Measurements from ENCODE around the gene MAOB. TPM values are rescaled to one million over a fixed set of nuclear protein-coding genes. Genes with fewer than 3 reads are reported as not detected.

Gene MAOB
- total and polyA plus RNA-seq, 2 experiments from 2014 or later: 0.09 TPM; not detected in 1

DNA sequence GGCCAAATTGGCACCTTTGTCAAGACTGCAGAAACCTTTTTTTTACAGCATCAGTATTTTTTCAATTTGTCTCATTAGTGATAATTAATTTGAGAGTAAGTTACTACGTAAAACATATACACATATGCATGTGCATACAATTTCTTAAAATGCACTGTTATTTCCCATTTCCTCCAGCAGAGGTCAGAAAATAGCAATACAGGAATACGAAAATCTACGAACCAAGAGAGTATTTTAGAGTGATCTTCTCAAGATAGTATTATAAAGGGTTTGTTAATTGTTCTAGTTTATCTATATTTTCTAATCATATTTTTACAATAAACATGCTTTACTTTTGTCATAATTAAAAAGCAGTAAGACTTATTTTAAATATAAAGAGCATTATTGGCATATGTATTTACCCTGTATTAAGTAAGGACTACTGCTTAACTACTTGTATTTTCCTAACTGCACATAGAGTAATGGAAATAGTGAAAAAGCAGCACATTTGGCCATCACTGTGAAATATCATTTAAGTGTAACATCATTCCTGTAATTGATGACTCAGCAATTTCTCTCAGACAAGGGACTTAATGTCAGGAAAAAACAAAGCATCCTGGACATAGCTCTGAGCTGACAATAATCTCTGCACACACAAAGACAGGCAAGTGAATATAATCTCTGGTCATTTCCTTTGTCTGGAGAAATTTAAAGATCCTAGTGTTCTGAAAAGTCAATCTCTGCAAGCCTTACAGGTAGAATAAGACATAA is 45.6 kb downstream of the MAOB start:
- no peaks in the 10 kb centered on the region for H3K36me3 ChIP-seq (ENCODE audit: low read depth)
- peak; percentile 35 for DNase-seq
- H2AFZ ChIP-seq: no peak overlapping the region
- no peaks in the 10 kb centered on the region for H3K9me3 ChIP-seq (ENCODE audit: low read depth)
- no peaks in the 10 kb centered on the region for H3K9me2 ChIP-seq (ENCODE audit: insufficient read depth)
- H4K20me1 ChIP-seq (ENCODE audit: insufficient read depth): no peaks in the 10 kb centered on the region
- no peaks in the 10 kb centered on the region for H3K4me1 ChIP-seq (ENCODE audit: insufficient read depth)
- no peak overlapping the region for H3K9ac ChIP-seq
- no peak overlapping the region for H3K27ac ChIP-seq
- H3K79me2 ChIP-seq (ENCODE audit: insufficient read depth): no peaks in the 10 kb centered on the region
- WGBS, 2 experiments (ENCODE audit: low coverage in 1 of 2, low lambda C conversion rate in 2 of 2, missing lambda C conversion rate in 2 of 2): 9 to 12% methylated on average over 3 of the region's 3 CpGs
- no peaks in the 10 kb centered on the region for H3F3A ChIP-seq (ENCODE audit: insufficient read depth)
- H3K4me2 ChIP-seq (ENCODE audit: unreplicated experiment): no peak overlapping the region
- no peak overlapping the region for H3K4me3 ChIP-seq
- H3K27me3 ChIP-seq (replicated peaks; ENCODE audit: insufficient read depth): no peaks in the 10 kb centered on the region
- in situ Hi-C loops (cut with MboI): no loop called here
- TF ChIP-seq EZH2 (IDR thresholded peaks at IDR 0.05; ENCODE audit: insufficient read depth, poor library complexity, severe bottlenecking) (no peak), EZH2phosphoT487 (IDR thresholded peaks at IDR 0.05; ENCODE audit: insufficient read depth, low read depth) (no peak)

- Histone ChIP-seq H4K20me1 (ENCODE audit: insufficient read depth) (no peaks in the 10 kb centered on the region), H3K27ac (no peak overlapping the region), H3K4me2 (ENCODE audit: unreplicated experiment) (no peak overlapping the region), H2AFZ (no peak overlapping the region), H3K27me3 (replicated peaks; ENCODE audit: insufficient read depth) (no peaks in the 10 kb centered on the region), H3K9me3 (ENCODE audit: low read depth) (no peaks in the 10 kb centered on the region), H3K4me1 (ENCODE audit: insufficient read depth) (no peaks in the 10 kb centered on the region), H3K79me2 (ENCODE audit: insufficient read depth) (no peaks in the 10 kb centered on the region), H3K9me2 (ENCODE audit: insufficient read depth) (no peaks in the 10 kb centered on the region), H3K36me3 (ENCODE audit: low read depth) (no peaks in the 10 kb centered on the region), H3K4me3 (no peak overlapping the region), H3F3A (ENCODE audit: insufficient read depth) (no peaks in the 10 kb centered on the region), H3K9ac (no peak overlapping the region)
- in situ Hi-C loops (cut with MboI): no loop called here
- DNase-seq: no peak
- 50 to 59% methylated on average over 1 of the region's 1 CpG for WGBS, 2 experiments (ENCODE audit: low coverage in 1 of 2, low lambda C conversion rate in 2 of 2, missing lambda C conversion rate in 2 of 2)
- no peak for TF ChIP-seq EZH2 (IDR thresholded peaks at IDR 0.05; ENCODE audit: insufficient read depth, poor library complexity, severe bottlenecking)
Observed at GRCh38 chrX:43835559-43835958, 46.7 kb downstream of the MAOB start.

DNA sequence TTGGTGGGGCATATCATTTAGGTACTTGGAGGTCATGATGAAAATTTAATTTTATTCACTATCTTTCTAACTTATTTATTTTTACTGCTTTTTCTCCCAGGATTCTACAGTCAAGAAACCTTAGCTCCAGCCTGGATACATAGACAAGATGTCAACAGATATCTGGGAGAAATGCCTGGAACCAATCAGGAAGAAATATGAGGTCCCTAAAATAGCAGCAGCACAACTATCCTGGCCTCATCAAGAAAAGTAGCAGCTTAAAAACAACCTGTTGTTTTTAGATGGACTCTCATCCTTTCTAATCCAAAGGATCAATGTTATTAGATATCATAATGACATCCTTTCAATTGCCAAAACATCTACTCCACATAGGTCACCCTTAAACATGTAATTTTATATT is 54.5 kb downstream of the MAOB start:
- no peak overlapping the region for H3K27ac ChIP-seq
- TF ChIP-seq EZH2phosphoT487 (IDR thresholded peaks at IDR 0.05; ENCODE audit: insufficient read depth, low read depth) (no peak), EZH2 (IDR thresholded peaks at IDR 0.05; ENCODE audit: insufficient read depth, poor library complexity, severe bottlenecking) (no peak)
- no peaks in the 10 kb centered on the region for H3K9me2 ChIP-seq (ENCODE audit: insufficient read depth)
- H3K36me3 ChIP-seq (ENCODE audit: low read depth): no peaks in the 10 kb centered on the region
- H3K4me3 ChIP-seq: no peak overlapping the region
- DNase-seq: no peak
- no peaks in the 10 kb centered on the region for H3K4me1 ChIP-seq (ENCODE audit: insufficient read depth)
- no peaks in the 10 kb centered on the region for H3K9me3 ChIP-seq (ENCODE audit: low read depth)
- in situ Hi-C loops (cut with MboI): no loop called here
- H3K9ac ChIP-seq: no peak overlapping the region
- H4K20me1 ChIP-seq (ENCODE audit: insufficient read depth): no peaks in the 10 kb centered on the region
- no peaks in the 10 kb centered on the region for H3F3A ChIP-seq (ENCODE audit: insufficient read depth)
- no peak overlapping the region for H3K4me2 ChIP-seq (ENCODE audit: unreplicated experiment)
- no peaks in the 10 kb centered on the region for H3K79me2 ChIP-seq (ENCODE audit: insufficient read depth)
- H2AFZ ChIP-seq: no peak overlapping the region
- no peaks in the 10 kb centered on the region for H3K27me3 ChIP-seq (replicated peaks; ENCODE audit: insufficient read depth)

DNA sequence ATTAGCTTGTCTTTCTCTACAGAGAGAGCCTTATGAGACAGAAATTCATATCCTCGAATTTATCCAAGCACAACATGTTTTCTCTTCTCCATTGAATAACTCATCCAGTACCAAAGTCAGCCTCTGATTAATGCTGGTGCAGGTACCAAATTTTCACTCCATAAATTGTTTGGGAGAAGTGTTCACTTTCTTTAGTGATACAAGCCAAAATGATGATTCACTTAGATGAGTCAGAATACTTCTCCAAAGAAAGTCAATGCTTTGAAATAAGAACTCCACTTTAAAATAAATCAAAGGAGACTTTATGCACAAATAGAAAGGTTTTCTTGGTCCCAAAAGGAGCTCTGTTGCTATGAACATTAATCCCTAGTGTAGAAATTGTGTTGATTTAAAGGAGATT is 60.2 kb downstream of the MAOB start:
- H3K4me1 ChIP-seq (ENCODE audit: insufficient read depth): peaks cover 8% of the 10 kb centered on the region; the same call in 1 of the 2 replicates
- H3F3A ChIP-seq (ENCODE audit: insufficient read depth): no peaks in the 10 kb centered on the region
- no peak overlapping the region for H3K4me2 ChIP-seq (ENCODE audit: unreplicated experiment)
- WGBS, 2 experiments (ENCODE audit: low coverage in 1 of 2, low lambda C conversion rate in 2 of 2, missing lambda C conversion rate in 2 of 2): 0% methylated on average over 1 of the region's 1 CpG
- in situ Hi-C loops (cut with MboI): no loop called here
- no peaks in the 10 kb centered on the region for H3K9me3 ChIP-seq (ENCODE audit: low read depth)
- no peaks in the 10 kb centered on the region for H3K9me2 ChIP-seq (ENCODE audit: insufficient read depth)
- peak; percentile 45 for DNase-seq
- H2AFZ ChIP-seq: no peak overlapping the region
- no peaks in the 10 kb centered on the region for H3K27me3 ChIP-seq (replicated peaks; ENCODE audit: insufficient read depth)
- H3K79me2 ChIP-seq (ENCODE audit: insufficient read depth): no peaks in the 10 kb centered on the region
- TF ChIP-seq EZH2phosphoT487 (IDR thresholded peaks at IDR 0.05; ENCODE audit: insufficient read depth, low read depth) (no peak), EZH2 (IDR thresholded peaks at IDR 0.05; ENCODE audit: insufficient read depth, poor library complexity, severe bottlenecking) (no peak)
- no peaks in the 10 kb centered on the region for H4K20me1 ChIP-seq (ENCODE audit: insufficient read depth)
- no peak overlapping the region for H3K9ac ChIP-seq
- H3K36me3 ChIP-seq (ENCODE audit: low read depth): no peaks in the 10 kb centered on the region
- no peak overlapping the region for H3K27ac ChIP-seq
- no peak overlapping the region for H3K4me3 ChIP-seq

GRCh38 chrX:43817444-43817843 is 64.8 kb downstream of the MAOB start:
- 39 to 49% methylated on average over 3 of the region's 3 CpGs for WGBS, 2 experiments (ENCODE audit: low coverage in 1 of 2, low lambda C conversion rate in 2 of 2, missing lambda C conversion rate in 2 of 2)
- no peak for DNase-seq
- H3K79me2 ChIP-seq (ENCODE audit: insufficient read depth): no peaks in the 10 kb centered on the region
- H3F3A ChIP-seq (ENCODE audit: insufficient read depth): no peaks in the 10 kb centered on the region
- H3K9ac ChIP-seq: no peak overlapping the region
- no peaks in the 10 kb centered on the region for H3K9me3 ChIP-seq (ENCODE audit: low read depth)
- no peak overlapping the region for H3K4me2 ChIP-seq (ENCODE audit: unreplicated experiment)
- no peak overlapping the region for H3K4me3 ChIP-seq
- no peaks in the 10 kb centered on the region for H3K27me3 ChIP-seq (replicated peaks; ENCODE audit: insufficient read depth)
- TF ChIP-seq EZH2phosphoT487 (IDR thresholded peaks at IDR 0.05; ENCODE audit: insufficient read depth, low read depth): no peak
- TF ChIP-seq EZH2 (IDR thresholded peaks at IDR 0.05; ENCODE audit: insufficient read depth, poor library complexity, severe bottlenecking): no peak
- H3K36me3 ChIP-seq (ENCODE audit: low read depth): no peaks in the 10 kb centered on the region
- no peaks in the 10 kb centered on the region for H3K9me2 ChIP-seq (ENCODE audit: insufficient read depth)
- no peaks in the 10 kb centered on the region for H4K20me1 ChIP-seq (ENCODE audit: insufficient read depth)
- H3K4me1 ChIP-seq (ENCODE audit: insufficient read depth): peaks cover 8% of the 10 kb centered on the region; the same call in 1 of the 2 replicates
- in situ Hi-C loops (cut with MboI): no loop called here
- no peak overlapping the region for H3K27ac ChIP-seq
- H2AFZ ChIP-seq: no peak overlapping the region
